HepG2 (cell line): ENCODE results near the gene ENDOG. TPM values are rescaled to one million over a fixed set of nuclear protein-coding genes. Genes with fewer than 3 reads are reported as not detected.

Experiments
- ATF5 ChIP-seq: sonication (generic); formaldehyde crosslinking; IDR thresholded peaks from 2 replicates; pipeline ENCODE4 v1.4.0; 2020; ENCODE audit warnings: mild to moderate bottlenecking, low read depth, missing genetic modification reagents
- BCL3 ChIP-seq: sonication (generic); formaldehyde crosslinking; IDR thresholded peaks from 2 replicates; pipeline ENCODE4 v1.5.1; 2020; ENCODE audit warnings: mild to moderate bottlenecking, missing genetic modification reagents, moderate library complexity
- BCLAF1 ChIP-seq: fragments of 450-650 bp; IDR thresholded peaks from 2 replicates; pipeline ENCODE4 v1.6.1; 2017; ENCODE audit warnings: mild to moderate bottlenecking
- CBX1 ChIP-seq: IDR thresholded peaks from one replicate; pipeline ENCODE4 v1.6.1; 2016; ENCODE audit warnings: antibody characterized with exemption, low read depth
- CEBPB ChIP-seq: IDR thresholded peaks from 2 replicates; pipeline ENCODE4 v1.6.1; 2011; ENCODE audit warnings: low read depth, low read length, improper control_type of control experiment, borderline replicate concordance
- FOXK2 ChIP-seq: fragments of 450-650 bp; IDR thresholded peaks from 2 replicates; pipeline ENCODE4 v1.6.1; 2016
- GABPB1 ChIP-seq: IDR thresholded peaks from 2 replicates; pipeline ENCODE4 v1.6.1; 2016; ENCODE audit warnings: mild to moderate bottlenecking, missing genetic modification reagents, moderate library complexity, missing compliant biosample characterization
- HIVEP1 ChIP-seq: sonication (generic); formaldehyde crosslinking; IDR thresholded peaks from 2 replicates; pipeline ENCODE4 v1.4.0; 2020; ENCODE audit warnings: mild to moderate bottlenecking, missing genetic modification reagents
- HNRNPK ChIP-seq: fragments of 200-400 bp; formaldehyde crosslinking; IDR thresholded peaks from 2 replicates; pipeline ENCODE4 v1.6.1; 2018; ENCODE audit warnings: low read length, low read depth, moderate library complexity, mild to moderate bottlenecking; ENCODE audit not compliant: poor library complexity, severe bottlenecking
- KDM5A ChIP-seq: fragments of 200-600 bp; sonication (generic); IDR thresholded peaks from 2 replicates; pipeline ENCODE4 v1.7.0; 2018; ENCODE audit warnings: antibody characterized with exemption, mild to moderate bottlenecking, low read length, borderline replicate concordance
- POLR2AphosphoS5 ChIP-seq: IDR thresholded peaks from 2 replicates; pipeline ENCODE4 v1.6.1; 2012; ENCODE audit warnings: low read depth, low read length
- SIN3B ChIP-seq: fragments of 150-350 bp; IDR thresholded peaks from 2 replicates; pipeline ENCODE4 v1.6.1; 2014; ENCODE audit warnings: low read length
- SOX13 ChIP-seq, 3 experiments: fragments of 450-650 bp in 1 of 3; sonication (generic) in 1 of 3; formaldehyde crosslinking in 1 of 3; IDR thresholded peaks in 2 of 3; conservative IDR thresholded peaks in 1 of 3; 2 replicates each; pipeline versions ENCODE4 v1.5.0 to v1.6.1; 2016 to 2020; ENCODE audit warnings: antibody characterized with exemption in 1 of 3, mild to moderate bottlenecking in 1 of 3, missing compliant biosample characterization in 1 of 3, missing genetic modification reagents in 1 of 3, moderate library complexity in 1 of 3
- TFDP2 ChIP-seq: sonication (generic); formaldehyde crosslinking; IDR thresholded peaks from 2 replicates; pipeline ENCODE4 v1.4.0; 2020; ENCODE audit warnings: missing genetic modification reagents
- ZBTB7A ChIP-seq: sonication (generic); formaldehyde crosslinking; IDR thresholded peaks from 2 replicates; pipeline ENCODE4 v1.8.0; 2022; ENCODE audit warnings: mild to moderate bottlenecking, missing genetic modification reagents
- ZFP91 ChIP-seq: sonication (generic); formaldehyde crosslinking; IDR thresholded peaks from 2 replicates; pipeline ENCODE4 v1.9.0; 2022; ENCODE audit warnings: missing genetic modification reagents, mild to moderate bottlenecking, borderline replicate concordance
- ZNF121 ChIP-seq: sonication (generic); formaldehyde crosslinking; IDR thresholded peaks from 2 replicates; pipeline ENCODE4 v1.5.0; 2020; ENCODE audit warnings: mild to moderate bottlenecking, missing genetic modification reagents
- ZNF441 ChIP-seq: sonication (generic); formaldehyde crosslinking; IDR thresholded peaks from 2 replicates; pipeline ENCODE4 v1.7.0; 2021; ENCODE audit warnings: missing genetic modification reagents, borderline replicate concordance
- ZNF589 ChIP-seq: sonication (generic); formaldehyde crosslinking; conservative IDR thresholded peaks from 2 replicates; pipeline ENCODE4 v1.8.0; 2022; ENCODE audit warnings: mild to moderate bottlenecking, moderate library complexity, missing genetic modification reagents
- ZNF720 ChIP-seq: sonication (generic); formaldehyde crosslinking; IDR thresholded peaks from 2 replicates; pipeline ENCODE4 v1.4.0; 2020; ENCODE audit warnings: missing genetic modification reagents
- ZNF761 ChIP-seq: sonication (generic); formaldehyde crosslinking; conservative IDR thresholded peaks from 2 replicates; pipeline ENCODE4 v1.4.0; 2020; ENCODE audit warnings: mild to moderate bottlenecking, missing genetic modification reagents
- ZNF781 ChIP-seq: sonication (generic); formaldehyde crosslinking; IDR thresholded peaks from 2 replicates; pipeline ENCODE4 v1.5.1; 2020; ENCODE audit warnings: borderline replicate concordance, mild to moderate bottlenecking, missing genetic modification reagents; ENCODE audit errors: not compliant biosample characterization
- polyA plus RNA-seq, 8 experiments: library from polyadenylated mRNA; depleted of rRNA in 3 of 8; stranded (reverse) in 7 of 8; unstranded in 1 of 8; fragments of >200 nt; fragmentation: Illumina TruSeq in 4 of 8; extraction: Trizol in 4 of 8; gene quantifications; 2 replicates each; pipeline versions ENCODE4 v1.2.1 to v1.2.3, GENCODE V29; 2011 to 2016; ENCODE audit warnings: low read depth in 4 of 8, missing spikeins in 1 of 8, mixed read lengths in 1 of 8; ENCODE audit not compliant: insufficient read depth in 1 of 8
- total RNA-seq, 5 experiments: library from RNA; depleted of rRNA; stranded (reverse); fragments of >200 nt; fragmentation: Illumina TruSeq; extraction: Trizol; gene quantifications; 2 replicates each; pipeline ENCODE4 v1.2.3, GENCODE V29; 2016; ENCODE audit warnings: low read depth in 1 of 5

ENDOG gene
- total and polyA plus RNA-seq, 2 of the 13 experiments (the other 11 are each of a cell fraction or from before 2014, with no cell fraction given) = 26.3 to 28.8 TPM

GRCh38 chr9:128863647-128864046 lies 45.3 kb downstream of the ENDOG start (continued):
- TF ChIP-seq BCLAF1 (no peak), GABPB1 (peak; percentile 46), FOXK2 (no peak), ZNF441 (CRISPR knock-in tag) (no peak), SOX13 (IDR thresholded peaks at IDR 0.05) (no peak), SOX13 (CRISPR knock-in tag; conservative IDR thresholded peaks at IDR 0.05 in 1 of 2, IDR thresholded peaks at IDR 0.05 in 1 of 2) (0 out of 4 replicates have a peak, but pooled peaks of 1 of the 2 experiments have one; percentile 14), KDM5A (no peak), HNRNPK (no peak), ZNF720 (no peak), CEBPB (no peak), CBX1 (no peak), POLR2AphosphoS5 (no peak), ZBTB7A (CRISPR knock-in tag) (no peak), ZNF761 (no peak), ZNF121 (no peak), ZNF589 (CRISPR knock-in tag) (no peak), HIVEP1 (CRISPR knock-in tag) (no peak), ATF5 (CRISPR knock-in tag) (no peak), ZFP91 (CRISPR knock-in tag) (peak; percentile 86), TFDP2 (CRISPR knock-in tag) (0 out of 2 replicates have a peak, but pooled peaks have one; percentile 13), ZNF781 (CRISPR knock-in tag) (no peak), BCL3 (CRISPR knock-in tag) (no peak), SIN3B (no peak)
